Measurements from ENCODE around the gene MLF2. TPM values are rescaled to one million over a fixed set of nuclear protein-coding genes. Genes with fewer than 3 reads are reported as not detected.
A peak's percentile ranks its signal among the peaks of the same experiment; 100 is the strongest.
"Not testable (repeated sequence)": the region's sequence is repeated elsewhere in the genome, so short reads cannot be mapped to it uniquely, and the experiment has no call there.

MLF2 gene
- total RNA-seq, 2 experiments from 2014 or later, result 79.7 to 87.3 TPM

DNA sequence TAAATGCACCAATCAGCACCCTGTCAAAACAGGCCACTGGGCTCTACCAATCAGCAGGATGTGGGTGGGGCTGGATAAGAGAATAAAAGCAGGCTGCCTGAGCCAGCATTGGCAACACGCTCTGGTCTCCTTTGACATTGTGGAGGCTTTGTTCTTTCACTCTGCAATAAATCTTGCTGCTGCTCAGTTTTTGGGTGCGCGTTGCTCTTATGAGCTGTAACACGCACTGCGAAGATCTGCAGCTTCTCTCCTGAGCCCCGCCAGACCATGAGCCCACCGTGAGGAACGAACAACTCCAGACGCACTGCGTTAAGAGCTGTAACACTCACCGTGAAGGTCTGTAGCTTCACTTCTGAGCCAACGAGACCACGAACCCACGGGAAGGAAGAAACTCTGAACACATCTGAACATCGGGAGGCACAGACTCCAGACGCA lies 44.0 kb downstream of the MLF2 start:
- no peaks in the 10 kb centered on the region for H3K36me3 ChIP-seq (ENCODE audit: insufficient read depth, low read length)
- ChIA-PET CTCF (ENCODE audit: unreplicated experiment) (interaction anchor here (0.7 kb wide), 1 partner anchor 94 kb away, joined by 3 read pairs; no protein-coding TSS in a partner anchor), POLR2A (interaction anchor here (0.8 to 2.0 kb wide), 2 partner anchors 15 to 128 kb away, joined by 3 to 7 read pairs; partner anchors contain the start of gene COPS7A)
- H3K4me1 ChIP-seq (ENCODE audit: insufficient read depth, low read length, poor library complexity, severe bottlenecking), result peaks cover 6% of the 10 kb centered on the region
- BruUV-seq (replicated peaks), result no TSS peak
- no peaks in the 10 kb centered on the region for H3K79me2 ChIP-seq (ENCODE audit: insufficient read depth, low read depth, low read length)
- H3K27ac ChIP-seq (ENCODE audit: low read depth, low read length, poor library complexity, severe bottlenecking), result no peak overlapping the region
- TF ChIP-seq EZH2phosphoT487 (IDR thresholded peaks at IDR 0.05; ENCODE audit: borderline replicate concordance, low read depth, low read length), result no peak
- TF ChIP-seq, protein P1, sequence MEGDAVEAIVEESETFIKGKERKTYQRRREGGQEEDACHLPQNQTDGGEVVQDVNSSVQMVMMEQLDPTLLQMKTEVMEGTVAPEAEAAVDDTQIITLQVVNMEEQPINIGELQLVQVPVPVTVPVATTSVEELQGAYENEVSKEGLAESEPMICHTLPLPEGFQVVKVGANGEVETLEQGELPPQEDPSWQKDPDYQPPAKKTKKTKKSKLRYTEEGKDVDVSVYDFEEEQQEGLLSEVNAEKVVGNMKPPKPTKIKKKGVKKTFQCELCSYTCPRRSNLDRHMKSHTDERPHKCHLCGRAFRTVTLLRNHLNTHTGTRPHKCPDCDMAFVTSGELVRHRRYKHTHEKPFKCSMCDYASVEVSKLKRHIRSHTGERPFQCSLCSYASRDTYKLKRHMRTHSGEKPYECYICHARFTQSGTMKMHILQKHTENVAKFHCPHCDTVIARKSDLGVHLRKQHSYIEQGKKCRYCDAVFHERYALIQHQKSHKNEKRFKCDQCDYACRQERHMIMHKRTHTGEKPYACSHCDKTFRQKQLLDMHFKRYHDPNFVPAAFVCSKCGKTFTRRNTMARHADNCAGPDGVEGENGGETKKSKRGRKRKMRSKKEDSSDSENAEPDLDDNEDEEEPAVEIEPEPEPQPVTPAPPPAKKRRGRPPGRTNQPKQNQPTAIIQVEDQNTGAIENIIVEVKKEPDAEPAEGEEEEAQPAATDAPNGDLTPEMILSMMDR (conservative IDR thresholded peaks at IDR 0.05; ENCODE audit: low read length), result no peak
- no peak overlapping the region for H2AFZ ChIP-seq (ENCODE audit: low read length)
- H3K9me2 ChIP-seq (ENCODE audit: insufficient read depth, low read length), result no peaks in the 10 kb centered on the region
- no peak for DNase-seq (ENCODE audit: low spot score)
- intact Hi-C loops (cut with micrococcal nuclease; ENCODE audit: unreplicated experiment), result no loop called here
- H3K4me2 ChIP-seq (ENCODE audit: low read length), result no peak overlapping the region
- no peak overlapping the region for H3K4me3 ChIP-seq (ENCODE audit: low read depth, low read length, poor library complexity, severe bottlenecking)
- no peaks in the 10 kb centered on the region for H4K20me1 ChIP-seq (ENCODE audit: insufficient read depth, low read length)
- H3K9me3 ChIP-seq (ENCODE audit: low read length), result no peaks in the 10 kb centered on the region

DNA sequence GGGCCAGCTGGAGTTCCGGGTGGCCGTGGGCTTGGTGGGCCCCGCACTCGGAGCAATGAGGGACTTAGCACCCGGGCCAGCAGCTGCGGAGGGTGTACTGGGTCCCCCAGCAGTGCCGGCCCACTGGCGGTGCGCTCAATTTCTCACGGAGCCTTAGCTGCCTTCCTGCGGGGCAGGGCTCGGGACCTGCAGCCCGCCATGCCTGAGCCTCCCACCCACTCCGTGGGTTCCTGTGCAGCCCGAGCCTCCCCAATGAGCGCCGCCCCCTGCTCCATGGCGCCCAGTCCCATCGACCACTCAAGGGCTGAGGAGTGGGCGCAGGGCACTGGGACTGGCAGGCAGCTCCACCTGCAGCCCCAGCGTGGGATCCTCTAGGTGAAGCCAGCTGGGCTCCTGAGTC lies 44.6 kb downstream of the MLF2 start:
- H3K9me2 ChIP-seq (ENCODE audit: insufficient read depth, low read length); H3K4me3 ChIP-seq (ENCODE audit: low read depth, low read length, poor library complexity, severe bottlenecking); BruUV-seq (replicated peaks); H3K27ac ChIP-seq (ENCODE audit: low read depth, low read length, poor library complexity, severe bottlenecking); H3K36me3 ChIP-seq (ENCODE audit: insufficient read depth, low read length); H4K20me1 ChIP-seq (ENCODE audit: insufficient read depth, low read length); intact Hi-C loops (cut with micrococcal nuclease; ENCODE audit: unreplicated experiment); H3K9me3 ChIP-seq (ENCODE audit: low read length); DNase-seq (ENCODE audit: low spot score); H3K4me2 ChIP-seq (ENCODE audit: low read length); H2AFZ ChIP-seq (ENCODE audit: low read length); H3K79me2 ChIP-seq (ENCODE audit: insufficient read depth, low read depth, low read length): not testable (repeated sequence)
- ChIA-PET POLR2A (interaction anchor here (0.8 to 2.0 kb wide), 2 partner anchors 16 to 128 kb away, joined by 3 to 7 read pairs; partner anchors contain the start of gene COPS7A), CTCF (ENCODE audit: unreplicated experiment) (interaction anchor here (0.6 to 0.7 kb wide), 2 partner anchors 94 to 287 kb away, joined by 3 read pairs; no protein-coding TSS in a partner anchor)
- peaks cover 12% of the 10 kb centered on the region for H3K4me1 ChIP-seq (ENCODE audit: insufficient read depth, low read length, poor library complexity, severe bottlenecking)

DNA sequence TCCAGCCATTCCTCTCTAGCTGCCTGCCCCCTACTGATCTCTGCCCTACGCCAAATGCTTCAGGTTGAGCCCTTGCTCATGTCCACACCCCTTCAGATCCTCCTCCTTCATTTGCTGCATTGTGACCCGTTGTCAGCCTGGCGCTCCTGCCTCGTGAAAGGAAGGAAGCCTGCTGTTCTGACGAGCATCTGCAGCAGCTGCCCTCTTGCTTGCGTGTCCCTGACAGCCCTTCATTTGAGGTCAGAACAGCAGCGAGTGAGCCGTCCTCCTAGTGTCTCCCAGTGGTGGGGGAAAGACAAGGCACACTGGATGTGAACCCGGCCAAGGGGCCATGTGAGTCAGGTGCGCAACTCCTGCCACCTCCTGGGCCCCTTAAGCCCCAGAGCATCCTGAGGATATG lies 49.3 kb downstream of the MLF2 start:
- no peaks in the 10 kb centered on the region for H3K36me3 ChIP-seq (ENCODE audit: insufficient read depth, low read length)
- no peak for TF ChIP-seq EZH2phosphoT487 (IDR thresholded peaks at IDR 0.05; ENCODE audit: borderline replicate concordance, low read depth, low read length)
- TF ChIP-seq, protein P1 (conservative IDR thresholded peaks at IDR 0.05; ENCODE audit: low read length), result peak; percentile 31; the same call in 1 of the 2 replicates
- H3K4me2 ChIP-seq (ENCODE audit: low read length), result peak overlapping the region; percentile 44; the same call in 1 of the 2 replicates
- ChIA-PET CTCF (ENCODE audit: unreplicated experiment) (no interaction called here), POLR2A (interaction anchor here (1.4 kb wide), 1 partner anchor 23 kb away, joined by 4 read pairs; no protein-coding TSS in a partner anchor)
- no peak overlapping the region for H3K27ac ChIP-seq (ENCODE audit: low read depth, low read length, poor library complexity, severe bottlenecking)
- DNase-seq (ENCODE audit: low spot score), result peak; percentile 50
- H3K9me3 ChIP-seq (ENCODE audit: low read length), result no peaks in the 10 kb centered on the region
- no peak overlapping the region for H3K4me3 ChIP-seq (ENCODE audit: low read depth, low read length, poor library complexity, severe bottlenecking)
- H3K9me2 ChIP-seq (ENCODE audit: insufficient read depth, low read length), result no peaks in the 10 kb centered on the region
- no TSS peak for BruUV-seq (replicated peaks)
- H2AFZ ChIP-seq (ENCODE audit: low read length), result 0 out of 2 replicates have a peak overlapping the region, but pooled peaks have one; percentile 18
- H3K4me1 ChIP-seq (ENCODE audit: insufficient read depth, low read length, poor library complexity, severe bottlenecking), result peaks cover 29% of the 10 kb centered on the region
- intact Hi-C loops (cut with micrococcal nuclease; ENCODE audit: unreplicated experiment), result no loop called here
- H4K20me1 ChIP-seq (ENCODE audit: insufficient read depth, low read length), result no peaks in the 10 kb centered on the region
- H3K79me2 ChIP-seq (ENCODE audit: insufficient read depth, low read depth, low read length), result peaks cover 16% of the 10 kb centered on the region; the same call in 1 of the 2 replicates

Measured in OCI-LY7 (cell line).